Measurements from ENCODE around the gene GPRC5B.

The GPRC5B gene

DNA sequence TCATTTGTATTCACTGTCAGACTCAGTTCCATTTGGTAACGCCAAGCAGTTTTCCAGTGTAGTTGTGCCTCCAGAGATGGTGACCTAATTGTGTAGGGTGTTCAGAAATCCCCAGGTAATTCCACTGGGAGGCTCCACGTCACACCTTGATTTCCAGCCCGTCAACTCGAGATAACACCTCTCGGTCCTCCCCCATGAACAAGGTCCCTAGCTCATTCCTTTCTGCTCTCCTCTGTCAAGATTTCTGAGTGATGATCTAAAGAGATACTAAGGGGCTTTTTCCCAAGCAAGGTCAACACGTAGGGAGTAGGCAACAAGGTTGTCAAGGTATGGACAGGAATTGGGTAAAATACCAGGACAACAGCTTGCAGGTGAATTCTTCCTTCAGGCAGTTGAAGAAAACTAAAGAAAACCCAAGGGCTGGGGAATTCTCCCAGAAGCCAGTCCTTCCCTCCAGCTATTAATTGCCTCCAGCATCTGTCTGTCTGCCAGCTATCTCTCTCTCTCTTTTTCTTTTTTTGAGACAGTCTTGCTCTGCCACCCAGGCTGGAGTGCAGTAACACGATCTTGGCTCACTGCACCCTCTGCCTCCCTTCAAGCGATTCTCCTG lies 31.4 kb downstream of the GPRC5B start:
- H3K4me3 ChIP-seq (ENCODE audit: low read length) = no peak overlapping the region
- no peak for TF ChIP-seq ZNF274 (IDR thresholded peaks at IDR 0.05; ENCODE audit: low read depth, low read length)

DNA sequence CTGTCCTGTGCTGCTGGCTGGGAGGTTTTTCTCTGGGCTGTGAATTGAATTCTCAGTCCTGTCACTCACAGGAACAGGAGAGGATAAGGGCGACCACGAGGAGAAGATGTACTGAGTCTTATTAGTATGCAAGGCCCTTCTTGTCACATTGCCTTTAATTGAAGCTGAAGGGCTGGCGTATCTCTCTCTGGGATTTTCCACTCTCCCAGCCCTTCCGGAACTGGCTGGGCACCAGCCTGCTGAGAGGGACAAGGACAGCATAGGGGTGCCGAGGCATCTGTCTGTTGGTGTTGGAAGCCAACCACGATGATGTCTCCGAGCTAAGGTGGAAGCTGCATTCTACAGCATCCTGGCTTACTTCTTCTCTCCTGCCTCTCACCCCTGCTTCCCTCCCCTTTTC lies 33.2 kb downstream of the GPRC5B start:
- no peak for TF ChIP-seq ZNF274 (IDR thresholded peaks at IDR 0.05; ENCODE audit: low read depth, low read length)
- no peak overlapping the region for H3K4me3 ChIP-seq (ENCODE audit: low read length)

DNA sequence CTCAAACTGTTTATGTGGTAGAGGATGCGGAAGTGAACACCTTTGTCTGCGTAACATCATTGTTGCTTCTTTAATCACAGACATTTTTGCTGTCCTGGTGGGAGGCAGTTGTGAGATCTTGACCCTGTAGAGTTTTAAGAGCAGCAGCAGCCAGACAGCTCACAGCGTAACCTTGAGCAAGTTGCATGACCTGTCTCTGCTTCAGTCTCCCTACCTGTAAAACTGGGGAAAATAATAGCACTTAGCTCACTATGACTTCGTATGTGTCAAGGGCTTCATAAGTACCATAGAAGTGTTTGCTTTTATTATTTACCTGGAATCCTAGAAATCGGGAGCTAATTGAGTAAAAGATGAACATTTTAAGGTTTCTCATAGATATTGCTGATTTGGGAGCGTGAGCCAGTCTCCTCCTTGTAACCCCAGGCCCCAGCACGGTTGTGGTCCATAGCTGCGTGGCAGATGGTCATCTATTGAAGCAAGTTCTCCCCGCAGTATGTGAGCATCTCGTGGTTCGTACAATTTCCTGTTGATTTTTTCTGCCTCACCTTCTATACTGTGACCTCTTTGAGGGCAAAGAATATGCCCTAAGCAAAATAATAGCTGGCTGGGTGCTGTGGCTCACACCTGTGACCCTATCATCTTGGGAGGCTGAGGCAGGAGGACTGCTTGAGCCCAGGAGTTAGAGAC lies 34.4 kb downstream of the GPRC5B start:
- TF ChIP-seq ZNF274 (IDR thresholded peaks at IDR 0.05; ENCODE audit: low read depth, low read length) = no peak

DNA sequence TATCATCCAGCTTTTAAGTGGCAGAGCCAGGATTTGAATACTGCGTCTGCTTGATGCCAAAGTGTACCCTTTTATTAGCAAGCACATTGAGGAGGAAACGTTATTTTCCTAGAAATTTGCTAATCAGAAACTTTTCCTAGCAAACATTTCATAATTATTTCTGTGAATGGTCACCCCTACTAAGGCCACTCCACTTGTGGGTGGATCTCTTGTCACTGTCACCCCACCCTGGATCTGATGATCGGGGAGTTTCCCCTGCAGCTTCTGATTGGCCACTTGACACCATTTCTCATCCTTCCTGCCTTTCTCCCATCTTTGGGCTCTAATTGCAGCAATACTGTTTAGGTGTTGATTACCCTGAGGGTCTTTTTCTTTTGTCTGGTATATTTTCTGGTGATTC lies 35.9 kb downstream of the GPRC5B start:
- no peak for TF ChIP-seq ZNF274 (IDR thresholded peaks at IDR 0.05; ENCODE audit: low read depth, low read length)
- H3K4me3 ChIP-seq (ENCODE audit: low read length) = no peak overlapping the region

More for the DNA sequence above, 34.4 kb downstream of the GPRC5B start:
- H3K4me3 ChIP-seq (ENCODE audit: low read length) = no peak overlapping the region

DNA sequence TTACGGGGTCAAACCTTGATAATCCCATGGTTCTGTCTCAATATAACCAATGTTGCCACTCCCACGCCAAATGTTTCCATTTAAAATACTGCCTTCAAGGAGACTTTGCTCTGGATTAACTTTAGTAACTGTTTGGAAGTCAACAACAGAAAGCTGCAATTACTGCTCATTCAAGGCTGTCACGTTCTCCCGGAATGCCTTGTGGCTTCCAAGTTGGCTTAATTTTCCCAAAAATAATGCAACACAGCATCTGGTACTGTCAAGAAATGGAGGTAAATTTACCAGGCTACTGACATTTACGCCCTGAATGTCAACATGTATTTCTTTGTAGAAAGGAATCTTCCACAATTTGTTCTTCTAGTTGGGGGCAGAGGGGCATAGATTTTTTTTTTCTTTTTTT lies 38.2 kb downstream of the GPRC5B start:
- no peak for TF ChIP-seq ZNF274 (IDR thresholded peaks at IDR 0.05; ENCODE audit: low read depth, low read length)
- H3K4me3 ChIP-seq (ENCODE audit: low read length) = no peak overlapping the region

DNA sequence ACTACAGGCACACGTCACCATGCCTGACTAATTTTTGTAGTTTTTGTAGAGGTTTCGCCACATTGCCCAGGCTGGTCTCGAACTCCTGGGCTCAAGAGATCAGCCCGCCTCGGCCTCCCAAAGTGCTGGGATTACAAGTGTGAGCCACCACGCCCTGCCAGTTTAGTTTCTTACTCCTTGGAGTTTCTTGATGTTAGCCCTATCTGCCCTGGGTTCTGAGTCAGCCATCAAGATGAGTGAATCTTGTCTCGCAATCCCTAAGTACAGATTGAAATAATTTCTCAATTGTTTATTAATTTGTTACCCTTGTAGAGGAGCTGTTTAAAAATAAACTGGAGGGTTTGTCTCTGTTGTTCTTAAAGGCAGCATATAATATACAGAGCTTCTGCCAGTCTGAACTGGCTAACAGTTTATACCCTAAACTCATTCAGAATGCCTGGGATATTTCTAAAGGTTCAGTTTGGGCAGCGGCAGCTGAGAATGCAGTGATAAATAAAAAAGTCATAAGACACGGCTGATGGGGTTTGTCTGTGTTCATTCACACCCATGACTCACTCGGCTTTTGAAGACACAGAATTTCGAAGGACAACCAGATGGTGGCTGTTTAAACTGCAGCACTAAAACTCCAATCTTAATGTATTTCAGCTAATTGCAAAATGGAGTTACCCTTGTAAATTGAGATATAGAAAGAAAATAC lies 39.6 kb downstream of the GPRC5B start:
- no peak for TF ChIP-seq ZNF274 (IDR thresholded peaks at IDR 0.05; ENCODE audit: low read depth, low read length)
- H3K4me3 ChIP-seq (ENCODE audit: low read length) = no peak overlapping the region

DNA sequence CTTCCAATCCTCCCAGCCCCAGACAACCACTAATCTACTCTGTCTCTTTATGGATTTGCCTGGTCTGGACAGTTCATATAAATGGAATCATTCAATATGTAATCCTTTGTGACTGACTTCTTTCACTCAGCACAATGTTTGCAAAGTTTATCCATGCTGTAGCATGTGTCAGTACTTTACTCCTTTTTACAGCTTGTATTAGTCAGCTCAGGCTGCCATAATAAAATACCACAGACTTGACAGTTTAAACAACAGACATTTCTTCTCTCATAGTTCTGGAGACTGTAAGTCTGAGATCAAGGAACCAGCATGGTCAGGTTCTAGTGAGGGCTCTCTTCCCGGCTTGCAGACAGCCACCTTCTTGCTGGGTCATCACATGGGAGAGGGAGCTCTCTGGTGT lies 41.3 kb downstream of the GPRC5B start:
- TF ChIP-seq ZNF274 (IDR thresholded peaks at IDR 0.05; ENCODE audit: low read depth, low read length) = no peak
- H3K4me3 ChIP-seq (ENCODE audit: low read length) = no peak overlapping the region

DNA sequence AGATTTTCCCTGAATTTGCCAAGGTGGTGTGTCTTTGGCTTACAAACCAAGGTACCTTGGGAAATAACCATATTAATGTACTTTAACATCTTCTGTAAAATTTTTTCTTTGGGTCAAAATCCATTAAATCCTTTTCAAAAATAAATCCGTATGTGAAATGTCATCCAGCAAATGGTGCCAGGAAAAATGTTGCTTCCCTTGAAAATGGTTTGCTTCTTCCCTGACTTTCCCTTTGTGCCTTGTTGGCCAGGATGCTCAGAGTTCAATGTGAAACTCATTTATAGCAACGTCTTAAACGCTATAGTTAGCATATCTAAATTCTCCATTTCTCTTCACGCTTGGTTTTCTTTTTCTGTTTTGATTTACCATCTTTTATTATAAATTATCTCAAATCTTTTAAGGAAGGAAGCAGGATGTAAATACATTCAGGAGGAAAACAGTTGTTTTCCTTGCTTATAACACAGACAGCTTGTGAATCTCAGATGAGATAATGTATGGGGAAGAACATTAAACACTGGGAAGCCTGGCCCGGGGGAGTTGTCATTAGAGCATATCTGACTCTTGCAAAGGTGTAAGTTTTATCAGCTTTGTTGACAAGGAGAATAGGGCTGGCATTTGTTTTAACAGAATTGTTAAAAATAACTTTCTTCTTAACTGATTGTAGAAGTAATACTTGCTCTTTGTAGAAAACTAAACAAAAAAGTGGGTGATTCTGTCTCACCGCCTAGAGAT lies 42.1 kb downstream of the GPRC5B start:
- TF ChIP-seq ZNF274 (IDR thresholded peaks at IDR 0.05; ENCODE audit: low read depth, low read length) = no peak
- no peak overlapping the region for H3K4me3 ChIP-seq (ENCODE audit: low read length)

DNA sequence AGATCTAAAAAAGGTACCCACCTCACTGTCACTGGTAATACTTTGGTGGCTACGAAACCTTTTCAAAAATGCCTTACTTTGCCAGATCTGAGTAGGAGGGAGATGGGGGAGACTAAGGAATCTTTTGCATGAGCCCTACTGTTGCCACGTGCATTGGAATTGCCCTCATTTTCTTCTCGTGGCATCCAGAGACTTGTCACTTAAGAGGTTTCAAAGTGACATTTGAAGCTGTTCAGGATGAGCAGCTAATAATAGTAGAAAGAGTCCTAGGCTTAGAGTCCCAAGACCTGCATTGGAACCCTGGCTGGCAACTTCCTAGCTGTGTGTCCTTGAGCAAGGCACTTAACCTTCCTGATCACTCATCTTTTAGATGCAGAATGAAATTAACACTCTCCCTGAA lies 43.5 kb downstream of the GPRC5B start:
- H3K4me3 ChIP-seq (ENCODE audit: low read length) = no peak overlapping the region
- TF ChIP-seq ZNF274 (IDR thresholded peaks at IDR 0.05; ENCODE audit: low read depth, low read length) = no peak

DNA sequence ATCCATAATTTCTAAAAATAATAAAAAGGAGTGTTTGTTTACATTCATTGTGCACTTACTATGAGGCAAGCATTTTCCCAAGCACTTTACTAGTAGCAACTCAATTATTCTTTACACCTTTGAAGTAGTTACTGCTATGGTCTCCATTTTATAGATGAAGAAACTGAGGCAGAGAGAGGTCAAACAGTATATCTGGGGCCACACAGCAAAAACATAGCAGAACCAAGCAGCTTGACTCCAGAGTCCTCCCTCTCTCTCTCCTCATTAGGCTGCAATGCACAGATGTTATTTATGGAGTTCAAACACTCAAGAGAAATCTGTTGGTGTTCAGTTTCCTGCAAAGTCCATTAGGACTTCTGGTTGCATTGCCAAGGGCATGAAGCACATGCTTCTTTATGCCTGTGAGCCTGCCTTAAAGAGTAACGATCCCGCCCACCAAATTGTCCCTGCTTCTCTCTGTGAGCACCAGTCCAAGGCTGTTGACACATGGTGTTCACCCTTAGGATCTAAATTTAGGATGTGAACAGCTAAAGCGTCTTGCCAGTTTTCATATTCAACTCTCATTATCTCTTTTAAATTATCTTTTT lies 44.0 kb downstream of the GPRC5B start:
- H3K4me3 ChIP-seq (ENCODE audit: low read length) = no peak overlapping the region

DNA sequence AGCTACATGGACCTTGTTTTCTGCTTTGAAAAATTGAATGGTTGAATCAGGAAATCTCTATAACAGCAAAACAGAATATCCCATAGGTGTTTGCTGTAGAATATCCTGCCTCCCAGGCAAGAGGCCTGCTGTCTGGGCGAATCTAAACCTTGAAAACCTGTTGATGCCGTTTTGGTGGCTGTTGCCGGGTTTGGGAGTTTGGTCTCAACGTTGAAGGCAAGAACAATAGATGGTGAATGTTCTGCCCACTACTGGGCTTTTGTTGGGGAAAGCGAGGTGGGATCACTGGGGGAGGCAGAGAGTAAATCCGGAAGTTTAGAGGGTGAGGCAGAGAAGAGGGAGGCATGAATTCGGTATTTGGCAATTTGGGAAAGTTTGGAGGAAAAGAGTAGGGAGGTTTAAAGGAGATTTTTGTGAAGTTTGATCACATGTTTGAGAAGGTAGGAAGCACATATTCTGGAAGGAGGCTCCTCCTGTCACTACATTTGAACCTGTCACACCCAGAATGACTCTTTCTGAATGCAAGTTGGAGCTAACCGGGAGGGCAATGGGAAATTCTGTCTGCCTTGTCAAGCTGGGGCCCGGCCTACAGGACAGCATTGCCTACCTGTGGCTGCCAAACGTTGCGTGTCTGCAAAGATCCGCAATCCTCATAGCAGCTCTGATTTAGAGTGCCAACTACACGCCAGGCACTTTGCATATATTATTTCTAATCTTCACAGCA lies 46.5 kb downstream of the GPRC5B start:
- no peak overlapping the region for H3K4me3 ChIP-seq (ENCODE audit: low read length)
- no peak for TF ChIP-seq ZNF274 (IDR thresholded peaks at IDR 0.05; ENCODE audit: low read depth, low read length)

More for the DNA sequence above, 44.0 kb downstream of the GPRC5B start:
- TF ChIP-seq ZNF274 (IDR thresholded peaks at IDR 0.05; ENCODE audit: low read depth, low read length) = no peak

DNA sequence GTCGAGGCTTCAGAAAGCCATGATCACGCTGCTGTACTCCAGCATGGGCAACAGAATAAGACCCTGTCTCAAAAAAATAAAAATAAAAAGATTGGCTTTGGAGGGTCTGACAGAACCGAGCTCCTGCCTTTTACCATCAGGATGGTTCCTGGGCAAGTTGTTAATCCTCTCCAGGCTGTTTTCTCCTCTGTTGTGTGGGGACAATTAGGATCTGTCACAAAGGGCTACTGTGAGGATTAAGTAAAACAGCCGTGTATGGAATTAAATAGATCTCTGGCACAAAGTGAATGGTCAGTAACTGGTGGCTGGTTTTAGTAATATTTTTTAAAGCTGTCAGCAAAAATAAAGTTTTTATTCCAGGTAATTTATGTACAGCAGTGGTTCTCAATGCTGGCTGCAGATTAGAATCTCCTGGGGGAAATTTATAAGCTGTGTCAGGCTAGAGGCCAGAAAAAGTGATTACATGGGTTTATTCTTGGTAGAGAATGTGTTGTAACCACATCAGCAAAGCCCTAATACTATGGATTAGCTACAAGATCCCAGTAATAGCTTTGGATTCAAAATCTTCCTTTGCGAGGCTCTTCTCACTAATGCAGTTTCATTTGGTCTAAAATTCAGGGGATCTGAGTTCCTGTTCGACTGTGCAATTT lies 47.2 kb downstream of the GPRC5B start:
- no peak overlapping the region for H3K4me3 ChIP-seq (ENCODE audit: low read length)
- no peak for TF ChIP-seq ZNF274 (IDR thresholded peaks at IDR 0.05; ENCODE audit: low read depth, low read length)

DNA sequence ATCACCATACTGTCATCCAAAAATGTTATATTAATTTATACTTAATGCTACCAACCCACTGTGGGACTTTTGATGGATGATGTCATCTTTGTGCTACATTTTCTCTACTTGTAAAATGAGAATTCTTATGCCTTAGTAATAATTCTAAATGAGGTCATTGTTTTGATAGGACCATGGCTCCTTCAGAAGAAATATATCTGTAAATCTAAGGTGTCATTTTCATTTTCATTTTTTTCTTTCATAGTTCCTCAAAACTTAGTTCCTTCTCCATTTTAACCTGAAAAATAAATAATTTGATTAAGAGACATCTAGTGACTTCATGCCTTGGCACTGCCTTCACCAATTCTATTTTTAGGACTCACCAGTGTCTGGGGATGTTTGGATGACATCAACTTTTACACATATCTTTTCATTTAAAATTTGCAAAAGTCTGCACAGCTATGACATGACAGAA lies 48.7 kb downstream of the GPRC5B start:
- H3K4me3 ChIP-seq (ENCODE audit: low read length) = no peak overlapping the region
- TF ChIP-seq ZNF274 (IDR thresholded peaks at IDR 0.05; ENCODE audit: low read depth, low read length) = no peak
